OCI-LY1 (cell line): ENCODE results near the gene MACROH2A2.

ENCODE experiments used
- EZH2 ChIP-seq: fragments of 200-600 bp; sonication (generic), shearing (Covaris generic); IDR thresholded peaks from 2 replicates; pipeline ENCODE4 v1.8.0; 2017; ENCODE audit warnings: borderline replicate concordance, mixed run types, mild to moderate bottlenecking, antibody characterized with exemption, low read length, moderate library complexity, mixed read lengths
- TF ChIP-seq, protein P1 (sequence below): fragments of 200-600 bp; sonication (generic), shearing (Covaris generic); IDR thresholded peaks from 2 replicates; pipeline ENCODE4 v1.5.1; 2017; ENCODE audit warnings: mild to moderate bottlenecking, antibody characterized with exemption, low read length, moderate library complexity, mixed read lengths

DNA sequence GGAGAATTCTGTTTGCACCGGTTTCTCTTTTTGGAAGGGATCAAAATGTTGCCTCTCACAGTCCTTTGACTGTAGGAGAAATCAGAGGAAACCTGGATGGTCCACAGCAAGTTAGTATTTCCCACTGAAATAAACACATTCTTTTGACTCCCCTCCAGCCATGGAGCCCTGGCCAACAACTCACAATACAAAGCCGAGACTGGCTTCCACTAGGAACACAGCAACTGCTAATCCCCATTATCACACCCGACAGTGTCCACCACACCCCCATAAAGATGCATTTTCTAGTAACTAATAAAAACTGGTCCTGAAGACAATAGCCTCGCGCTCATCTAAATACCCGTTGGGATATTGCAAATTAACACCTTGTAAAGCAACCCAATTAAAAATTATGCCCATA, 798 bp upstream of the MACROH2A2 start:
- TF ChIP-seq, protein P1, sequence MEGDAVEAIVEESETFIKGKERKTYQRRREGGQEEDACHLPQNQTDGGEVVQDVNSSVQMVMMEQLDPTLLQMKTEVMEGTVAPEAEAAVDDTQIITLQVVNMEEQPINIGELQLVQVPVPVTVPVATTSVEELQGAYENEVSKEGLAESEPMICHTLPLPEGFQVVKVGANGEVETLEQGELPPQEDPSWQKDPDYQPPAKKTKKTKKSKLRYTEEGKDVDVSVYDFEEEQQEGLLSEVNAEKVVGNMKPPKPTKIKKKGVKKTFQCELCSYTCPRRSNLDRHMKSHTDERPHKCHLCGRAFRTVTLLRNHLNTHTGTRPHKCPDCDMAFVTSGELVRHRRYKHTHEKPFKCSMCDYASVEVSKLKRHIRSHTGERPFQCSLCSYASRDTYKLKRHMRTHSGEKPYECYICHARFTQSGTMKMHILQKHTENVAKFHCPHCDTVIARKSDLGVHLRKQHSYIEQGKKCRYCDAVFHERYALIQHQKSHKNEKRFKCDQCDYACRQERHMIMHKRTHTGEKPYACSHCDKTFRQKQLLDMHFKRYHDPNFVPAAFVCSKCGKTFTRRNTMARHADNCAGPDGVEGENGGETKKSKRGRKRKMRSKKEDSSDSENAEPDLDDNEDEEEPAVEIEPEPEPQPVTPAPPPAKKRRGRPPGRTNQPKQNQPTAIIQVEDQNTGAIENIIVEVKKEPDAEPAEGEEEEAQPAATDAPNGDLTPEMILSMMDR = no peak
- no peak for TF ChIP-seq EZH2
